Measurements from ENCODE around the gene JAK1.

DNA sequence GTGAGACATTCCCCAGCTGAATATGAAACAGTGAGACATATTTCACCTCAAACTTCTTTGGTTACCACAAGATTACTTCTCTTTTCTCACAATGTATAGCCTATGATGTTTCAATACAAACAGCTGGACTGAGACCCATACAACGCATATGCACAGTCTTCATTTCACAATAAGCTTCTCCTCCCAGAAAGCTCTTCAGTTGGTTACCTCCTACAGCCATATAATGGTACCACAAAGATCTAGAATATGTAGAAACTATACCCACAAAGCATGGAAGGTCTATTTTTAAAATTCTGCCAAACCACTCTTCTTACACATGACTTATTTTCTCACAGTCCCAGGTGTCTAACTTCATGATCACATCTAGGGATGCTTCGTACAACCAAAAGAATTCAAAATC lies 70.8 kb downstream of the JAK1 start:
- TF ChIP-seq, protein P1, sequence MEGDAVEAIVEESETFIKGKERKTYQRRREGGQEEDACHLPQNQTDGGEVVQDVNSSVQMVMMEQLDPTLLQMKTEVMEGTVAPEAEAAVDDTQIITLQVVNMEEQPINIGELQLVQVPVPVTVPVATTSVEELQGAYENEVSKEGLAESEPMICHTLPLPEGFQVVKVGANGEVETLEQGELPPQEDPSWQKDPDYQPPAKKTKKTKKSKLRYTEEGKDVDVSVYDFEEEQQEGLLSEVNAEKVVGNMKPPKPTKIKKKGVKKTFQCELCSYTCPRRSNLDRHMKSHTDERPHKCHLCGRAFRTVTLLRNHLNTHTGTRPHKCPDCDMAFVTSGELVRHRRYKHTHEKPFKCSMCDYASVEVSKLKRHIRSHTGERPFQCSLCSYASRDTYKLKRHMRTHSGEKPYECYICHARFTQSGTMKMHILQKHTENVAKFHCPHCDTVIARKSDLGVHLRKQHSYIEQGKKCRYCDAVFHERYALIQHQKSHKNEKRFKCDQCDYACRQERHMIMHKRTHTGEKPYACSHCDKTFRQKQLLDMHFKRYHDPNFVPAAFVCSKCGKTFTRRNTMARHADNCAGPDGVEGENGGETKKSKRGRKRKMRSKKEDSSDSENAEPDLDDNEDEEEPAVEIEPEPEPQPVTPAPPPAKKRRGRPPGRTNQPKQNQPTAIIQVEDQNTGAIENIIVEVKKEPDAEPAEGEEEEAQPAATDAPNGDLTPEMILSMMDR (IDR thresholded peaks at IDR 0.05; ENCODE audit: low read length): no peak
- no peak for TF ChIP-seq EZH2phosphoT487 (IDR thresholded peaks at IDR 0.05; ENCODE audit: low read length)
- no peak for TF ChIP-seq EZH2 (optimal IDR thresholded peaks at IDR 0.05; ENCODE audit: low read depth, low read length)

Measured in MM.1S (cell line).